WTC11 (cell line): ENCODE results near the gene SH3GL3.

Experiments used
- ATF1 ChIP-seq: sonication (generic); formaldehyde crosslinking; IDR thresholded peaks from 2 replicates; pipeline ENCODE4 v1.8.1; 2023; ENCODE audit warnings: mild to moderate bottlenecking, moderate library complexity, missing genetic modification reagents
- CBFB ChIP-seq: sonication (generic); formaldehyde crosslinking; IDR thresholded peaks from 2 replicates; pipeline ENCODE4 v1.8.1; 2022; ENCODE audit warnings: mild to moderate bottlenecking, low read depth, missing genetic modification reagents
- CTCF ChIP-seq: fragments of 200-600 bp; IDR thresholded peaks from 2 replicates; pipeline ENCODE4 v1.8.0; 2022; ENCODE audit warnings: antibody characterized with exemption
- FOXJ3 ChIP-seq: sonication (generic); formaldehyde crosslinking; IDR thresholded peaks from 2 replicates; pipeline ENCODE4 v1.9.0; 2021; ENCODE audit warnings: missing genetic modification reagents, mild to moderate bottlenecking, borderline replicate concordance
- IRF2 ChIP-seq: sonication (generic); formaldehyde crosslinking; IDR thresholded peaks from 2 replicates; pipeline ENCODE4 v1.8.0; 2022; ENCODE audit warnings: low read depth, missing genetic modification reagents, borderline replicate concordance
- SP1 ChIP-seq: sonication (generic); formaldehyde crosslinking; conservative IDR thresholded peaks from 2 replicates; pipeline ENCODE4 v1.8.1; 2022; ENCODE audit warnings: missing genetic modification reagents
- TCF7 ChIP-seq: sonication (generic); formaldehyde crosslinking; IDR thresholded peaks from 2 replicates; pipeline ENCODE4 v1.8.0; 2022; ENCODE audit warnings: mild to moderate bottlenecking, low read depth, missing genetic modification reagents, moderate library complexity
- USF2 ChIP-seq: sonication (generic); formaldehyde crosslinking; IDR thresholded peaks from 2 replicates; pipeline ENCODE4 v1.8.1; 2023; ENCODE audit warnings: mild to moderate bottlenecking, missing genetic modification reagents, moderate library complexity
- TF ChIP-seq, protein P1 (sequence below): sonication (generic); formaldehyde crosslinking; IDR thresholded peaks from 2 replicates; pipeline ENCODE4 v1.8.1; 2023; ENCODE audit warnings: mild to moderate bottlenecking, moderate library complexity, missing genetic modification reagents
- TF ChIP-seq, protein P2 (sequence below): sonication (generic); formaldehyde crosslinking; IDR thresholded peaks from 2 replicates; pipeline ENCODE4 v1.8.1; 2023; ENCODE audit warnings: mild to moderate bottlenecking, missing genetic modification reagents, moderate library complexity
- TF ChIP-seq, protein P3 (sequence below): fragments of 250-450 bp; sonication (Bioruptor Pico); IDR thresholded peaks from 2 replicates; pipeline ENCODE4 v2.1.2; 2022; ENCODE audit warnings: mild to moderate bottlenecking, moderate library complexity

DNA sequence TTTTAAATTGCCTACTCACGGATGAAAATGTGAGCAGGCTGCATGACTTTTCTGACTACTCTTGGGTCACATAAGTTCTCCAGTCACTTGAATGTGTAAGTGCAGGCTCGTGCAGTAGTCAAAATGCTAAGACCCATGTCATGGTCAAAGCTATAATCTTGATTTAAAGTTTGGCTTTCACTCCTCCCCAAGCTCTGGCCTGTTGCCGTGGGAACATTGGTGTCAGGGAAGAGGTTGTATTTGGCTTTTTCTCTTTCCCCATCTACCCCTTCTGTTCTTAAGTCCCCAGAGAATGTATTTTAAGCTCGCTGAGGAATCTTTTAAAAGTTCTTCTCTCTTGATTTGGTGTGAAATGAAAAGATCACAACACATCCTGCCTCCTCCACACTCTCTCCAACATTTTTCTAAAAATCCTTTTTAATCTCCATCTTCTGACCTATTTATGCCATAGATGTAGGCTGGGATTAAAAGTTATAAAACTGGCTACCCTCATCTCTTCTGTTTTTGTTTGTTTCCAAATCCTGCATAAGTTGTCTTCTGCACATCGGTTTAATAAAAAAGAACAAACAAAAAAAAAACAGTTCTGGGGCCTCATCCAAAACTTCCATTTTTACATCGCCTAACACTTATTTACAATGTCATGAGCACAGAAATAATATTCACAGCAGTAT, 145.4 kb downstream of the SH3GL3 start:
- TF ChIP-seq FOXJ3 (CRISPR knock-in tag) (no peak), CTCF (no peak), CBFB (no peak), SP1 (CRISPR knock-in tag) (no peak), TCF7 (CRISPR knock-in tag) (no peak), IRF2 (CRISPR knock-in tag) (no peak), USF2 (no peak), ATF1 (CRISPR knock-in tag) (no peak)
- TF ChIP-seq, protein P1, sequence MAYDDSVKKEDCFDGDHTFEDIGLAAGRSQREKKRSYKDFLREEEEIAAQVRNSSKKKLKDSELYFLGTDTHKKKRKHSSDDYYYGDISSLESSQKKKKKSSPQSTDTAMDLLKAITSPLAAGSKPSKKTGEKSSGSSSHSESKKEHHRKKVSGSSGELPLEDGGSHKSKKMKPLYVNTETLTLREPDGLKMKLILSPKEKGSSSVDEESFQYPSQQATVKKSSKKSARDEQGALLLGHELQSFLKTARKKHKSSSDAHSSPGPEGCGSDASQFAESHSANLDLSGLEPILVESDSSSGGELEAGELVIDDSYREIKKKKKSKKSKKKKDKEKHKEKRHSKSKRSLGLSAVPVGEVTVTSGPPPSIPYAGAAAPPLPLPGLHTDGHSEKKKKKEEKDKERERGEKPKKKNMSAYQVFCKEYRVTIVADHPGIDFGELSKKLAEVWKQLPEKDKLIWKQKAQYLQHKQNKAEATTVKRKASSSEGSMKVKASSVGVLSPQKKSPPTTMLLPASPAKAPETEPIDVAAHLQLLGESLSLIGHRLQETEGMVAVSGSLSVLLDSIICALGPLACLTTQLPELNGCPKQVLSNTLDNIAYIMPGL (CRISPR knock-in tag): no peak
- TF ChIP-seq, protein P2, sequence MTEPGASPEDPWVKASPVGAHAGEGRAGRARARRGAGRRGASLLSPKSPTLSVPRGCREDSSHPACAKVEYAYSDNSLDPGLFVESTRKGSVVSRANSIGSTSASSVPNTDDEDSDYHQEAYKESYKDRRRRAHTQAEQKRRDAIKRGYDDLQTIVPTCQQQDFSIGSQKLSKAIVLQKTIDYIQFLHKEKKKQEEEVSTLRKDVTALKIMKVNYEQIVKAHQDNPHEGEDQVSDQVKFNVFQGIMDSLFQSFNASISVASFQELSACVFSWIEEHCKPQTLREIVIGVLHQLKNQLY (CRISPR knock-in tag): no peak
- TF ChIP-seq, protein P3, sequence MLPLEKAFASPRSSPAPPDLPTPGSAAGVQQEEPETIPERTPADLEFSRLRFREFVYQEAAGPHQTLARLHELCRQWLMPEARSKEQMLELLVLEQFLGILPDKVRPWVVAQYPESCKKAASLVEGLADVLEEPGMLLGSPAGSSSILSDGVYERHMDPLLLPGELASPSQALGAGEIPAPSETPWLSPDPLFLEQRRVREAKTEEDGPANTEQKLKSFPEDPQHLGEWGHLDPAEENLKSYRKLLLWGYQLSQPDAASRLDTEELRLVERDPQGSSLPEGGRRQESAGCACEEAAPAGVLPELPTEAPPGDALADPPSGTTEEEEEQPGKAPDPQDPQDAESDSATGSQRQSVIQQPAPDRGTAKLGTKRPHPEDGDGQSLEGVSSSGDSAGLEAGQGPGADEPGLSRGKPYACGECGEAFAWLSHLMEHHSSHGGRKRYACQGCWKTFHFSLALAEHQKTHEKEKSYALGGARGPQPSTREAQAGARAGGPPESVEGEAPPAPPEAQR (CRISPR knock-in tag): no peak
